SK-N-SH (cell line): ENCODE data around the gene WSCD1.

Experiments used
- GABPA ChIP-seq: IDR thresholded peaks from 2 replicates; pipeline ENCODE4 v1.4.0; 2012; ENCODE audit warnings: low read depth, mild to moderate bottlenecking
- TEAD4 ChIP-seq: IDR thresholded peaks from 2 replicates; pipeline ENCODE4 v1.4.0; 2012; ENCODE audit warnings: mild to moderate bottlenecking, borderline replicate concordance; ENCODE audit not compliant: insufficient read depth

DNA sequence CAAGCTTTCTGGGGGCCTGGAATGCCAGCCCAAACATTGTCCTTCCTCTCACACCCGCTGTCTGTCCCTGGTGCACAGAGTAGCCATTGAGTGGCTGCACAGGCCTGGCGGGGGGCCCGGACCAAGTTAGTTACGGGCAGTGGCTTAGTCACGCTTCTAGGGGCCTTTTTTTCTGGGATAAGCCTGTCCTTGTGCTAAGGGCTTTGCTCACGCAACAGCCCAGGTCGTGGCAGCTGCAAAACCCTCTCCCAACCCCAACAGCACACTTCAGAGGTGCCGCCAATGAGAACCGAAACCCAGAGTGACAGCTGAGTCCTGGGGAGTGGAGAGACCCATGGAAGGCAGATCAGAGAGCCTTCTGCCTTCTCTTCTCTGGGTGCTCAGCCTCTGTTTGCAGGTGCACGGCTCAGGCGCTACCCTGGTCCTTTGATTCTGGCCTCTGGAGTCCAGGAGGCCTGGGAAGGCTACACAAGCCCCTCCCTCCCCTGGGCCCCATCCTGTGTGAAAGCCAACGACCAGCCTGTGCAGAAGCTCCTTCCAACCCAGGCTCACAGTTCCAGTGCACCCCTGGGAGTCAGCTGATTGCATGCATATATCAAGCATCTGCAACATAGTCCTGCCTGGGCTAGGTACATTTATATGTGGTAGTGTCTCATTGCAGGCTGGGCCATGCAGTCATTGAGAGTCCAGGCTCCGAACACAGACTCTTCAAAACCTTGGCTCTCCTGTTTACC lies 9.1 kb downstream of the WSCD1 start:
- TF ChIP-seq TEAD4 (no peak), GABPA (no peak)
